C4-2B (cell line): ENCODE results near the gene RTN4.

Source experiments
- H3K27ac ChIP-seq: fragments of 450-650 bp; 2 replicates; pipeline ENCODE4 v1.5.1; 2017
- CTCF ChIP-seq: fragments of 450-650 bp; conservative IDR thresholded peaks from 2 replicates; pipeline ENCODE4 v1.5.1; 2017; ENCODE audit warnings: mild to moderate bottlenecking
- ZFX ChIP-seq: fragments of 450-650 bp; IDR thresholded peaks from 2 replicates; pipeline ENCODE4 v1.6.1; 2017

The RTN4 gene

GRCh38 chr2:54962511-54962910, 87.7 kb downstream of the RTN4 start:
- no peak overlapping the region for H3K27ac ChIP-seq
- TF ChIP-seq ZFX (no peak), CTCF (no peak)

- TF ChIP-seq CTCF (no peak), ZFX (no peak)
- no peak overlapping the region for H3K27ac ChIP-seq
Measured at GRCh38 chr2:54960164-54960563, 90.1 kb downstream of the RTN4 start.

- no peak overlapping the region for H3K27ac ChIP-seq
Measured at GRCh38 chr2:54958717-54959371, 91.4 kb downstream of the RTN4 start.

GRCh38 chr2:54957321-54957999, 92.8 kb downstream of the RTN4 start:
- TF ChIP-seq ZFX (no peak), CTCF (no peak)
- H3K27ac ChIP-seq = peak overlapping the region; percentile 14; the same call in 1 of the 2 replicates

More at GRCh38 chr2:54958717-54959371, 91.4 kb downstream of the RTN4 start:
- TF ChIP-seq ZFX = no peak
- no peak for TF ChIP-seq CTCF

- TF ChIP-seq CTCF (no peak), ZFX (no peak)
- peak overlapping the region; percentile 98 for H3K27ac ChIP-seq
Measured at GRCh38 chr2:54956111-54956627, 94.1 kb downstream of the RTN4 start.

- peak overlapping the region; percentile 98 for H3K27ac ChIP-seq
Measured at GRCh38 chr2:54955358-54956110, 94.7 kb downstream of the RTN4 start.

More at GRCh38 chr2:54955358-54956110, 94.7 kb downstream of the RTN4 start:
- TF ChIP-seq CTCF (no peak), ZFX (no peak)
